NCI-H510A (cell line): Measurements from ENCODE around the gene ECEL1.
A peak's percentile ranks its signal among the peaks of the same experiment; 100 is the strongest.

Experiments
- DNase-seq: peaks from one replicate; lab custom pipeline; 2025; lab: John Stamatoyannopoulos, UW

ECEL1 gene

GRCh38 chr2:232497348-232497747 is 9.7 kb upstream of the ECEL1 start:
- no peak for DNase-seq

GRCh38 chr2:232496501-232497270 is 9.1 kb upstream of the ECEL1 start:
- no peak for DNase-seq

- DNase-seq: no peak
These were observed 7.7 kb upstream of the ECEL1 start for GRCh38 chr2:232495292-232495691.

- no peak for DNase-seq
These were observed 6.9 kb upstream of the ECEL1 start for GRCh38 chr2:232494542-232494941.

DNA sequence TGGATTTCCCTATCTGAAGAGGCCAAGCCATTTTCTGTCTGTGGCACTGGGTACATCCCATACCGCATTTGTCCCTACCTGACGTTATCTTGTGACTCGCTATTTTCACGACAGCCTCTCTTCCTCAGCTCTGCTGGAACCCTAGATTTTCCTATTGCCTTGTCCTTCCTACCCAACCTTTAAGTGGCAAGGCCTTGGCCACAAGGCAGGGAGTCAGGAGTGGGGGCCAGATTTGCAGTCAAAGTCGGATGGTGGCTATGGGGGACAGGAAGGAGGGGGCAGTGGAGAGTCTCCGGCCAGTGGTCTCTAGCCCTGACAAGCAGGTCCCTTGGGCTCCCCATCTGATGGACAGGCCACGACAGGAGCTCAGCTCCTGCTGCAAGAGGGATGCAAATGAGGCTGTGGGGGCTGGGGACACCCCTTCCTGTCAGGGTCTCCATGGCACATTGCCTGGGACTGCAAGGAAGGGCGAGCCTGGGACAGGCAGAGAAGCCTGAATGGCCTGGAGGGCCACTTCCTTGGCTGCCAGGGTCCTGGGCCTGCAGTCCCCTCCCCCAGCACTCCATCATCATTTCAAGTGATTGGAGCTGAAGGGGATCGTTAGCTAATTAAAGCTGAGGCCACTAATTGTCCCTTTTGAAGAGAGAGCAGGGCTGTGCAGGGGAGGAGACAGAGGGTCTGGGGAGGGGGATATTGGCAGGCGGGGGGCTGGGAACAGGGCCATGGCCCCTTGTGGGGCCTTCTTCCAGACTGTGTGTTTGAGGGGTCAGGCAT is 6.3 kb upstream of the ECEL1 start:
- DNase-seq: no peak

DNA sequence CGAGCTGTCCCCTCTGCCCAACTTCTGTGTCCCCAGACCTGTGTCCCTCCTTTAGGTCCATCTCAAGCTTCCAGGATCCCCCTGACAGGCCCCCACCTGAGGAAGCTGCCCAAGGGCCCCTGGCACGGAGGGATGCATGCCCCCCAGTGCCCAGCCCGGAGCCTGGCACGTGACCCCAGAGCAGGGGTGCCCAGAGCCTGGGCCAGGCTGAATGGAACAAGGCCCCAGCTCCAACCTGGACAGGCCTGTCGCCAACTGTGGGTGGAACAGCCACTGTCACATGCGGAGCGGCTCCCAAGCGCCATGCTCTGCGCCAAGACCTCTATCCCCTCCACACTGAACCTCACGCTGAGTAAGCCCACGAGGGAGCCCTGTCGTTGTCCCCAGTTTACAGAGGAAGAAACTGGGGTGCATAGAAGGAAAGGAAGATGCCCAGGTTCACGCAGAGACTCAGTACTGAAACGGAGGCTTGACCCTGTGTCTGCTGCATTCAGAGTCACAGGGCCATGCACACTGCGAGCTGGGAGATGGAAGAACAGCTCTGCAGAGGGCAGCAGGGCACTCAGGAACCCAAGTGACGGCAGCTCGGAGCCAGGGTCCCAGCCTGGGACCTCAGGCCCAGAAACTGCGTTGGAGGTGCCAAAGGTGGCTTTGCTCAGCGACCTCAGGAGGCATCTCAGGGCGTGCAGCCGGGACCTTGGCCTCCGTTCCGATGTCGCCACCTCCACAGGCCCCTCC is 5.5 kb upstream of the ECEL1 start:
- no peak for DNase-seq

DNA sequence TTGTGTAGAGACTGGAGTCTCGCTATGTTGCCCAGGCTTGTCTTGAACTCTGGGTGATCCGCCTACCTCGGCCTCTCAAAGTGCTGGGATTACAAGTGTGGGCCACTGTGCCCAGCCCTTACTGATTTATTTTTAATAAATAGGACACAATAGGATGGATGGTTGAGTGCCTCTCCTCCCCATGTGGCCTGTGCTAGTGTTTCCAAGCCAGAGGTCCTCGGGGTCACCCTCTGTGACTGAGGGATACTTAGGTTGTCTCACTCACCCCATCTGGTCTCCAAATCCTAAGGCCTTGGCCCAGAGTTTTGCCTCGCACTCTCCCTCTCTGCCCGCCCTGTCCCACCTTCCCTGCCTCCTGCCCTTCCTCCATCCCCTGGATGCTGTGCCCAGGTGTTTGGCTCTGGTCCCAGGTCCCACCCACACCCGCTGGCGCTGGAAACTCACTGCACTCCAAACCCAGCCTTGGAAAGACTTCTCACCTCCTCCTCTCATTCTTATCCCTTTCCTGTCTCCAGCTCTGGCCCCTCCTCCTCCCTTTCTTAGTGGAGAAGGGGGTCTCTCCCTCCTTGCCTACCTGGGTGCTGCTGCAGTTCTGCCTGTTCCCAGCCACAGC is 4.7 kb upstream of the ECEL1 start:
- no peak for DNase-seq

DNA sequence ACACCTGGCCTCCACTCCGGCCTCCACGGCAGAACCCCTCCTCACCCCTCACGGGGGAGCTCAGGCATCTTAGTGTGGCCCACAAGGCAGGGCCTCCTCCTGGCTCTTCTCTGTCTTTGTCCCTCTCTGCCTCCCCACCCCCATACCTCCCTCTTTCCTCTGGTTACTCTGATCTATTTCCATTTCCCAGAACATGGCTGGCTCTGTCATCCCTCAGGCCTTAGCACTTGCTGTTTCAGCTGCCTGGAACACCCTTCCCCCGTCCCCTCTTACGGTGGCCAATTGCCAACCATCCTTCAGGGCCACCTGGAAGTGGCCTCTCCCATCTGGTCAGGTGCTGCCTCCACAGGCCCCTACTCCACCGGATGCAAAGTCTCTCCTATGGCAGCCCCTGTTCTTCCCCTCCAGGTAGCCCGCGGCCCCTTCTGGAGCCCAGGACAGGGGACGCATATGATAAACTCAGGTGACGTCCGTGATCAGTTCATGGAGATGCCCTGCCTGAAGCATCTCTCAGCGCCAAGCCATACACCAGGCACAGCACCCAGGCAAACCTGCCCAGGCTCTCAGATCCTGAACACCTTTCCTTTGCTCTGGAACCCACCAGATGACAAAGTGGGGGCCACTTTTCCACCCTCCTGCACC is 3.6 kb upstream of the ECEL1 start:
- peak; percentile 38 for DNase-seq

- no peak for DNase-seq
These were observed 2.8 kb upstream of the ECEL1 start for GRCh38 chr2:232490221-232491138.

DNA sequence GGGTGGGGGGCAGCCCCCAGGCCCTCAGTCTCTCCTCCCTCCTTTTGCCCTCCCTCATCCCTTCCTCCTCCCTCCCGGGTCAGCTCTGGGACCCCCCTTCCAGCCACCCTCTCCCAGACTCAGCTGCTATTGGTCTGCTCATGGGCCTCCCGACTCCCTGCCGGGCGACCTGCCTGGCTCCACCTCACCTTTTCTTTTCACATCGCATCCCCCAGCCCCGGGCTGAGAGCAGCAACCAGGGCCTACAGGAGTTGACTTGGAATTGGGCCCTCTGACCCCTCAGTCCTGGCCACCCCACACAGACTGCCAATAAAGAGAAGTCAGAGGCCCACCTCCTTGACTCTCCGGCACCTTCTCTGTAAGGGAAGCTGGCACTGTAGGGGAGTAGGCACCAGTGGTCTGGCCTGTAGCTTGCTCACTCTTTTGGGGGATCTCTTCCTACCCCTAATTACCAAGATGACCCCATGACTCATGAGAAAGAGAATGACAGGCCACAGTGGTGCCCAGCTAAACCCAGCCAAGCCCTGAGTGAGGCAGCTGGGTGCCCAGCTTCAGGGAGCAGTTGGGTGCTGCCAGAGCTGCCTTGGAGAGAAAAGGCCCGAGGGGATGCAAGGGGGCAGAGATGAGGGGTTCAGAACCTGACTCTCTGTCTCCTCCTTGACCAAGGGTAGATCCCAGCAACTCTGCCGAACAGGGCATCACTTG is 2.0 kb upstream of the ECEL1 start:
- DNase-seq: no peak

DNA sequence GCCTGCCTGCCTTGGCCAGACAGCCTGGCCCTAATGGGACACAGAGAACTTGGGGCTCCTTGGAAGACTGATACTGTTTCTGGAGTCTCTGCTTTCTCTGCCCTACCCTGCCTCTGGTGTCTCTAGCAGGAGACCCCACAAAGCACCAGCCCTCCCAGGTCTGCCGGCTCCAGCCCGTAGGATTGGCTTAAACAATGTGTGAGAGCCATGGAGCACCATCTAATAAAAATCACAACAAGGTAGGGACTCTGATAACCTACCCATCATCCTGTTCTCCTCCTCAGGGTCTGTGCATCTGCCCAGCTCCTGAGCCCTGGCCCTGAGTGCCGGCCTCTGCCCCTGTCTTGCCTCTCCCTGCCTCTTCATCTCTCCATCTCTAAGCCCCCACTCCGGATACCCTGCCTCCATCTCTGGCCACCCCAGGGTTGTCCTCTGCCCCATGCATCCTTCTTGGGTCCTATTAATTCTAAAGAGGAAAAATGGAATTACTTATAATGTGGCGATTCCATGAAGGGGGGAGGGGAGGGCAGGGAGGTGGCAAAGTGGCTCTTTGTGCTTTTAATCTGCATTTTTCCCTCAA is 1.2 kb upstream of the ECEL1 start:
- DNase-seq: no peak

GRCh38 chr2:232488097-232488711 is 570 bp upstream of the ECEL1 start:
- no peak for DNase-seq

GRCh38 chr2:232486558-232487384 is 863 bp downstream of the ECEL1 start:
- DNase-seq: no peak

GRCh38 chr2:232485757-232486557 is 1.7 kb downstream of the ECEL1 start:
- no peak for DNase-seq

DNA sequence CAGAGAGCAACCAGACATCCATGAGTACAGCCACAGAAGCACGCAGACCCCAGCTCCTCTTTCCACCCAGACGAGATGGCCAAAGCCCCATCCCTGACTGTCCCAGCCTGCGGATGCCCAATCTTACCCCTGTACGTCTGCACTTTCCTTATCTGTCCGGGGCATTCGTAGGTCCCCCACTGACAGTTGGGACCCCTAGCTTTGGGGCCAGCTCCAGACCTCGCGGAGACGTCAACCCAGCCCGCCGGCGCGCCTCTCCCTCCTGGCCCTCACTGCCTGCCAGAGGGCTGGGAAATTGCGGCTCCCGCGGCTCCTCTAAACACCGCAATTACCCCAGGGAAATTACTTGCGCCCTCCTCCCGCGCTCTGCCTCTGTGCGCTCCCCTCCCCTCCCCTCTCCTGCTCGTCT is 2.3 kb downstream of the ECEL1 start:
- DNase-seq: no peak

GRCh38 chr2:232484628-232485347 is 2.8 kb downstream of the ECEL1 start:
- DNase-seq: no peak
